Measurements from ENCODE around the gene BNC2. TPM values are rescaled to one million over a fixed set of nuclear protein-coding genes. Genes with fewer than 3 reads are reported as not detected.

Gene BNC2
- total and polyA plus RNA-seq, 2 experiments from 2014 or later = 13.8 to 18.5 TPM

DNA sequence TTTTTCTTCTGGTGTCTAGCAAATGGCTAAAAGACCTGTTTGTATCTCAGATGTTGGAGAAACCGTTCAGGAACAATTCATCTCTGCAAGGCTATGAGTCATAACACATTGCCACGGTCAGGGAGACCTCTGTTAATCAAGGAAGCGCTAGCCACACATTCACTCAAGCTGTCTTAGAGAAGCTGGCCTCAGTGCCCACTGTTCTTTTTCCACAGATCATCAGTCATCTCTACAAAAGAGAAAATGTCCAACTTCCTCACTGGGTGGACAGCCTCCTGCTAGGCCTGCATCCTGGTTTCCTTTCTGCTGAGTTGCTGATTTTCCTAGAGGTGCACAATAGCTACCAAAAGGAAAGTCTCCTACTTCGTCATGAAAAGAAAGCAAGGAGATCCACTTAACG lies 360.5 kb downstream of the BNC2 start:
- no peak overlapping the region for H3K27ac ChIP-seq
- no peaks in the 10 kb centered on the region for H3K27me3 ChIP-seq (replicated peaks; ENCODE audit: insufficient read depth)
- no peaks in the 10 kb centered on the region for H3K9me3 ChIP-seq (ENCODE audit: low read depth)
- no peaks in the 10 kb centered on the region for H4K20me1 ChIP-seq (ENCODE audit: insufficient read depth)
- H3K4me3 ChIP-seq = no peak overlapping the region
- peak; percentile 54 for DNase-seq
- peaks cover 20% of the 10 kb centered on the region for H3K79me2 ChIP-seq (ENCODE audit: insufficient read depth)
- peaks cover 35% of the 10 kb centered on the region for H3K4me1 ChIP-seq (ENCODE audit: insufficient read depth)
- peaks cover 33% of the 10 kb centered on the region; the same call in 1 of the 2 replicates for H3F3A ChIP-seq (ENCODE audit: insufficient read depth)
- H2AFZ ChIP-seq = no peak overlapping the region
- H3K36me3 ChIP-seq (ENCODE audit: low read depth) = no peaks in the 10 kb centered on the region
- TF ChIP-seq EZH2 (IDR thresholded peaks at IDR 0.05; ENCODE audit: insufficient read depth, poor library complexity, severe bottlenecking) (no peak), EZH2phosphoT487 (IDR thresholded peaks at IDR 0.05; ENCODE audit: insufficient read depth, low read depth) (no peak)
- no peaks in the 10 kb centered on the region for H3K9me2 ChIP-seq (ENCODE audit: insufficient read depth)
- WGBS, 2 experiments (ENCODE audit: low coverage in 1 of 2, low lambda C conversion rate in 2 of 2, missing lambda C conversion rate in 2 of 2) = 64% methylated on average over 5 of the region's 5 CpGs
- in situ Hi-C loops (cut with MboI) = no loop called here
- H3K9ac ChIP-seq = no peak overlapping the region
- peak overlapping the region; percentile 26 for H3K4me2 ChIP-seq (ENCODE audit: unreplicated experiment)

DNA sequence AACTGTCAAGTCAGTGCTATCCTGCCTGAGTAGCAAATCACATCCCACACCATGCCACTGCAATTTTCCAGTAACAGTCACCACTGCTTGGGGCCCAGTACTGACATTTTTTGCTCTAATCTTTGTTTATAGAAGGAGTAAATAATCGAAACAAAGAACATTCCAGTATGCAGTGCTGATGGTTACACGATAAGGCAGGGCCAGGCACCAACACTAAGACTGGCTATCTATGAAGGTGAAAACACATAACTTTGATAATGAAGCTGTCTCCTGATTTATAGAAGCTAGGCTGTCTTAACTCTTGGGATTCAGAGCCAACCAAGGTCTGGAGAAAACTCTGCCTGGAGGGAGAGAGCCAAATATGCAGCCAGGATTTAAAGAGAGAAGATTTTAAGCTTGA lies 365.3 kb downstream of the BNC2 start:
- H3K4me3 ChIP-seq = 0 out of 2 replicates have a peak overlapping the region, but pooled peaks have one; percentile 8
- H3K9me3 ChIP-seq (ENCODE audit: low read depth) = no peaks in the 10 kb centered on the region
- no peak overlapping the region for H2AFZ ChIP-seq
- peaks cover 58% of the 10 kb centered on the region for H3F3A ChIP-seq (ENCODE audit: insufficient read depth)
- no peaks in the 10 kb centered on the region for H4K20me1 ChIP-seq (ENCODE audit: insufficient read depth)
- H3K9me2 ChIP-seq (ENCODE audit: insufficient read depth) = no peaks in the 10 kb centered on the region
- H3K4me1 ChIP-seq (ENCODE audit: insufficient read depth) = peaks cover 56% of the 10 kb centered on the region
- H3K27me3 ChIP-seq (replicated peaks; ENCODE audit: insufficient read depth) = no peaks in the 10 kb centered on the region
- peak overlapping the region; percentile 56 for H3K4me2 ChIP-seq (ENCODE audit: unreplicated experiment)
- H3K9ac ChIP-seq = peak overlapping the region; percentile 14; the same call in 1 of the 2 replicates
- 3 to 15% methylated on average over 2 of the region's 2 CpGs for WGBS, 2 experiments (ENCODE audit: low coverage in 1 of 2, low lambda C conversion rate in 2 of 2, missing lambda C conversion rate in 2 of 2)
- peak; percentile 47 for DNase-seq
- in situ Hi-C loops (cut with MboI) = no loop called here
- H3K79me2 ChIP-seq (ENCODE audit: insufficient read depth) = peaks cover 29% of the 10 kb centered on the region
- no peaks in the 10 kb centered on the region for H3K36me3 ChIP-seq (ENCODE audit: low read depth)
- H3K27ac ChIP-seq = peak overlapping the region; percentile 41
- TF ChIP-seq EZH2 (IDR thresholded peaks at IDR 0.05; ENCODE audit: insufficient read depth, poor library complexity, severe bottlenecking) = no peak
- TF ChIP-seq EZH2phosphoT487 (IDR thresholded peaks at IDR 0.05; ENCODE audit: insufficient read depth, low read depth) = no peak

DNA sequence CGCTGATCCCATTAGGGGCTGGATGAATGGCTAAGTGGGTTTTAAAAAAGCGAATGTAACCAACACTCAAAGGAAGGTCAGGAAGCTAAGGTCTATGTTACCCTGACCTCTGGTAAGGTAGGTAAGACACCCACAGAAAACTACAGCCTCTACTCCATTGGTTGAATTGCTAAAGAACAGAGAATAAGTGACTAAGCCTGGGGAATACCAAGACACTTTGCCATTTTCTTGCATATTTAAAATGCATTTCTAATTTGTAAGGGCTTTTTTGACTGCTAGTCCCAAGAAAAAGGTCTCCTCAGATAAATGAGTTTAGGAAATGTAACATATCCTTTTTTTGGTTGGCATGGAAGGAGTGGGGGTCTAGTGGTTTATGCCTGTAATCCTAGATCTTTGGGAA lies 368.7 kb downstream of the BNC2 start:
- WGBS, 2 experiments (ENCODE audit: low coverage in 1 of 2, low lambda C conversion rate in 2 of 2, missing lambda C conversion rate in 2 of 2) = 90 to 94% methylated on average over 2 of the region's 2 CpGs
- Histone ChIP-seq H3K79me2 (ENCODE audit: insufficient read depth) (peaks cover 29% of the 10 kb centered on the region), H3K4me1 (ENCODE audit: insufficient read depth) (peaks cover 57% of the 10 kb centered on the region), H3K4me3 (no peak overlapping the region), H3K27ac (peak overlapping the region; percentile 39), H4K20me1 (ENCODE audit: insufficient read depth) (no peaks in the 10 kb centered on the region), H3K4me2 (ENCODE audit: unreplicated experiment) (peak overlapping the region; percentile 56), H3K9ac (no peak overlapping the region), H3K36me3 (ENCODE audit: low read depth) (no peaks in the 10 kb centered on the region), H3K9me2 (ENCODE audit: insufficient read depth) (no peaks in the 10 kb centered on the region), H3F3A (ENCODE audit: insufficient read depth) (peaks cover 53% of the 10 kb centered on the region), H3K27me3 (replicated peaks; ENCODE audit: insufficient read depth) (no peaks in the 10 kb centered on the region), H3K9me3 (ENCODE audit: low read depth) (no peaks in the 10 kb centered on the region), H2AFZ (no peak overlapping the region)
- TF ChIP-seq EZH2phosphoT487 (IDR thresholded peaks at IDR 0.05; ENCODE audit: insufficient read depth, low read depth) (no peak), EZH2 (IDR thresholded peaks at IDR 0.05; ENCODE audit: insufficient read depth, poor library complexity, severe bottlenecking) (no peak)
- in situ Hi-C loops (cut with MboI) = no loop called here
- peak; percentile 31 for DNase-seq

DNA sequence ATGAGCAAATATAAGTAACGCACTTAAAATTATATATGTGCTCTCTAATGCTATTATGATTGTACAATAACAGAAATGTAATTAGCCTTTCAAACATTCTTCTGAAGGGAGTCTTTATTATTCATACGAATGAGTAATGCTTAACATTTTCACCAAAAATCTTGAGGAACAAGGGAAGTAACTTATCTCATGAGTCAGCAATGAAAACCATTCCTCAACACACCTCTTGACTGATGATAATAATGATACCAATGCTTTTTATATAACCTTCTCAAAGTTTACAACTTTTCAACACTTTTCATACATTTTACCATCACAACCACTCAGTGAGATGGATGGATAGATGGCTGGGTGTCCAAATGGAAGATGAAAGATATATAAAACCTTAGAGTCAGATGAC lies 369.3 kb downstream of the BNC2 start:
- in situ Hi-C loops (cut with MboI) = no loop called here
- H3K9ac ChIP-seq = no peak overlapping the region
- peak overlapping the region; percentile 56 for H3K4me2 ChIP-seq (ENCODE audit: unreplicated experiment)
- H3K4me1 ChIP-seq (ENCODE audit: insufficient read depth) = peaks cover 57% of the 10 kb centered on the region
- WGBS, 2 experiments (ENCODE audit: low coverage in 1 of 2, low lambda C conversion rate in 2 of 2, missing lambda C conversion rate in 2 of 2) = 6 to 8% methylated on average over 2 of the region's 2 CpGs
- no peak overlapping the region for H3K4me3 ChIP-seq
- H2AFZ ChIP-seq = no peak overlapping the region
- peak overlapping the region; percentile 39 for H3K27ac ChIP-seq
- H3K79me2 ChIP-seq (ENCODE audit: insufficient read depth) = peaks cover 30% of the 10 kb centered on the region
- no peaks in the 10 kb centered on the region for H4K20me1 ChIP-seq (ENCODE audit: insufficient read depth)
- H3K9me2 ChIP-seq (ENCODE audit: insufficient read depth) = no peaks in the 10 kb centered on the region
- TF ChIP-seq EZH2phosphoT487 (IDR thresholded peaks at IDR 0.05; ENCODE audit: insufficient read depth, low read depth) = no peak
- TF ChIP-seq EZH2 (IDR thresholded peaks at IDR 0.05; ENCODE audit: insufficient read depth, poor library complexity, severe bottlenecking) = no peak
- no peaks in the 10 kb centered on the region for H3K9me3 ChIP-seq (ENCODE audit: low read depth)
- H3K27me3 ChIP-seq (replicated peaks; ENCODE audit: insufficient read depth) = no peaks in the 10 kb centered on the region
- DNase-seq = peak; percentile 77
- no peaks in the 10 kb centered on the region for H3K36me3 ChIP-seq (ENCODE audit: low read depth)
- H3F3A ChIP-seq (ENCODE audit: insufficient read depth) = peaks cover 53% of the 10 kb centered on the region

DNA sequence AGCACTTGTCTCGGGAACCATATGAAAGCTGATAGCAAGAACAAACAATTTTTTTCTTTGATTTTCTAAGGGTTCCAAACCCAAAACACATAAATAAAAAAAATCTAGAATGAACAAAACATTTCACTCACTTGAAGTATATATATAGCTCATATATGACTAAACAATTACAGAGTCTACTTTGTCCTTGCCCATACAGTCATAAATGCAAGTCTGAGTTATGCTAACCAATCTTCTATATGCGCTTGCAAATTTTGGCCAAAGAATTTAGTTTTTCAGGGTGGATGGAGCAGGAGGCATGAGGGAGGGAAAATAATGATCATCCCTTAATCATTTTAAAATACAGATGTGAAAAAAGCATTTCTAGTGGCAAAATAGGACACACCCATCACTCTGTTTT lies 370.1 kb downstream of the BNC2 start:
- peaks cover 49% of the 10 kb centered on the region for H3K4me1 ChIP-seq (ENCODE audit: insufficient read depth)
- no peaks in the 10 kb centered on the region for H3K27me3 ChIP-seq (replicated peaks; ENCODE audit: insufficient read depth)
- no peak overlapping the region for H3K4me3 ChIP-seq
- 95% methylated on average over 2 of the region's 2 CpGs for WGBS, 2 experiments (ENCODE audit: low coverage in 1 of 2, low lambda C conversion rate in 2 of 2, missing lambda C conversion rate in 2 of 2)
- no peak overlapping the region for H2AFZ ChIP-seq
- in situ Hi-C loops (cut with MboI) = no loop called here
- no peaks in the 10 kb centered on the region for H3K9me3 ChIP-seq (ENCODE audit: low read depth)
- TF ChIP-seq EZH2phosphoT487 (IDR thresholded peaks at IDR 0.05; ENCODE audit: insufficient read depth, low read depth) (no peak), EZH2 (IDR thresholded peaks at IDR 0.05; ENCODE audit: insufficient read depth, poor library complexity, severe bottlenecking) (no peak)
- no peaks in the 10 kb centered on the region for H3K9me2 ChIP-seq (ENCODE audit: insufficient read depth)
- DNase-seq = peak; percentile 26
- peaks cover 30% of the 10 kb centered on the region for H3K79me2 ChIP-seq (ENCODE audit: insufficient read depth)
- H3K27ac ChIP-seq = peak overlapping the region; percentile 39
- peak overlapping the region; percentile 56 for H3K4me2 ChIP-seq (ENCODE audit: unreplicated experiment)
- H4K20me1 ChIP-seq (ENCODE audit: insufficient read depth) = no peaks in the 10 kb centered on the region
- no peak overlapping the region for H3K9ac ChIP-seq
- no peaks in the 10 kb centered on the region for H3K36me3 ChIP-seq (ENCODE audit: low read depth)
- peaks cover 45% of the 10 kb centered on the region for H3F3A ChIP-seq (ENCODE audit: insufficient read depth)

Data from GM23248 (cell line).